Activated CD4-positive, alpha-beta memory T cell treated with anti-CD3 and anti-CD28 coated beads for 36 hours (primary cell): Measurements from ENCODE around the gene CBARP. TPM values are rescaled to one million over a fixed set of nuclear protein-coding genes. Genes with fewer than 3 reads are reported as not detected.

ENCODE experiments used
- CTCF ChIA-PET: fragments of 350-600 bp; sonication (Branson Sonifier 250); formaldehyde crosslinking; loops from one replicate; lab custom pipeline; 2021; ENCODE audit warnings: antibody characterized with exemption, inconsistent platforms; lab: Charles Lee
- POLR2A ChIA-PET: fragments of 350-600 bp; sonication (Branson Sonifier 250); formaldehyde crosslinking; loops from one replicate; lab custom pipeline; 2021; ENCODE audit warnings: antibody characterized with exemption; lab: Charles Lee
- DNase-seq: peaks from one replicate; pipeline ENCODE4 v3.0.0-alpha.2; 2020
- H3K27ac Mint-ChIP-seq: one replicate; pipeline ENCODE4 v1.8.0; 2021; ENCODE audit warnings: mixed read lengths
- H3K27me3 Mint-ChIP-seq: one replicate; pipeline ENCODE4 v1.8.0; 2021; ENCODE audit warnings: mixed read lengths
- H3K36me3 Mint-ChIP-seq: one replicate; pipeline ENCODE4 v1.8.0; 2021; ENCODE audit warnings: mixed read lengths
- H3K4me1 Mint-ChIP-seq: one replicate; pipeline ENCODE4 v1.8.0; 2021; ENCODE audit warnings: low read depth, mixed read lengths
- H3K4me3 Mint-ChIP-seq: one replicate; pipeline ENCODE4 v1.8.0; 2021; ENCODE audit warnings: mild to moderate bottlenecking, mixed read lengths
- H3K9me3 Mint-ChIP-seq: one replicate; pipeline ENCODE4 v1.8.0; 2021; ENCODE audit warnings: mixed read lengths
- intact Hi-C: fragments of 100-400 bp; cut with micrococcal nuclease; formaldehyde crosslinking; loops from one replicate; pipeline ENCODE4 v1.15.1; 2023
- total RNA-seq, 2 experiments: library from RNA; stranded (reverse); gene quantifications; one replicate each; pipeline ENCODE4 v1.2.3, GENCODE V29; 2021

Gene CBARP
- total RNA-seq, 2 experiments from 2014 or later: 1.3 to 2.1 TPM

DNA sequence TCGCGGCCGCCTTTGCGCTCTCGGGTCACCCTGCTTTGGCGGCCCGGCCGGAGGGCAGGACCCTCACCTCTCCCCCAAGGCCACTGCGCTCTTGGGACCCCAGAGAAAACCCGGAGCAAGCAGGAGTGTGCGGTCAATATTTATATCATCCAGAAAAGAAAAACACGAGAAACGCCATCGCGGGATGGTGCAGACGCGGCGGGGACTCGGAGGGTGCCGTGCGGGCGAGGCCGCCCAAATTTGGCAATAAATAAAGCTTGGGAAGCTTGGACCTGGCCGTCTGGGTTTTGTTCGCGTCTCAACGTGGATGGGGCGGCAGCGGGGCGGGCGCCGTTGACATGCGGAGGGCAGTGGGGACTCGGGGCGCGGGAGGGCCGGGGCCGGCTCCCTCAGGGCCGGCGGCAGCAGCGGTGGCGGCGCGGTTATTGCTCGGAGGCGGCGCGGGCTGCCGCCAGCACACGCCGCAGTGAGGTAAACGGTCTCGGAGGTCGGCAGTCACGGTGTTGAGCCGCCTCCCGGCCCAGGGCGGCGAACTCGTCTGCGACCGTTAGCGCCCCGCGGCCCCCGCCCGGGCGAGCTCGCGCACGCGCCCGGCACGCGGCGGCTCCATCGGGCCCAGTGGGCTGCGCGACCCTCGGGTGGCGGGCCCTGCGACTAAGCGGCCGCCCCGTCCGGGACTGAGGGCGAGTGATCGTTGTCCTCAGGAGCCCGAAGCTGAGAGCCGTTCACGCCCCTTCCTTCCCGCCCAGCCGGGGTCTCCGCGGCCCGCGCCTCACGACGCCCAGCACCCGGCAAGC is 9.4 kb downstream of the CBARP start:
- H3K27ac Mint-ChIP-seq: no peak overlapping the region
- CTCF ChIA-PET: no interaction called here
- POLR2A ChIA-PET: no interaction called here
- H3K27me3 Mint-ChIP-seq: no peaks in the 10 kb centered on the region
- intact Hi-C loops: no loop called here
- H3K4me1 Mint-ChIP-seq: no peaks in the 10 kb centered on the region
- no peak overlapping the region for H3K4me3 Mint-ChIP-seq
- DNase-seq: no peak
- H3K36me3 Mint-ChIP-seq: peaks cover 7% of the 10 kb centered on the region
- no peaks in the 10 kb centered on the region for H3K9me3 Mint-ChIP-seq

- no peaks in the 10 kb centered on the region for H3K4me1 Mint-ChIP-seq
- H3K36me3 Mint-ChIP-seq: peaks cover 7% of the 10 kb centered on the region
- DNase-seq: no peak
- no peaks in the 10 kb centered on the region for H3K9me3 Mint-ChIP-seq
- ChIA-PET CTCF (no interaction called here), POLR2A (no interaction called here)
- intact Hi-C loops: no loop called here
- H3K27me3 Mint-ChIP-seq: no peaks in the 10 kb centered on the region
- H3K27ac Mint-ChIP-seq: no peak overlapping the region
- no peak overlapping the region for H3K4me3 Mint-ChIP-seq
Observed at GRCh38 chr19:1227304-1228054, 10.3 kb downstream of the CBARP start.

DNA sequence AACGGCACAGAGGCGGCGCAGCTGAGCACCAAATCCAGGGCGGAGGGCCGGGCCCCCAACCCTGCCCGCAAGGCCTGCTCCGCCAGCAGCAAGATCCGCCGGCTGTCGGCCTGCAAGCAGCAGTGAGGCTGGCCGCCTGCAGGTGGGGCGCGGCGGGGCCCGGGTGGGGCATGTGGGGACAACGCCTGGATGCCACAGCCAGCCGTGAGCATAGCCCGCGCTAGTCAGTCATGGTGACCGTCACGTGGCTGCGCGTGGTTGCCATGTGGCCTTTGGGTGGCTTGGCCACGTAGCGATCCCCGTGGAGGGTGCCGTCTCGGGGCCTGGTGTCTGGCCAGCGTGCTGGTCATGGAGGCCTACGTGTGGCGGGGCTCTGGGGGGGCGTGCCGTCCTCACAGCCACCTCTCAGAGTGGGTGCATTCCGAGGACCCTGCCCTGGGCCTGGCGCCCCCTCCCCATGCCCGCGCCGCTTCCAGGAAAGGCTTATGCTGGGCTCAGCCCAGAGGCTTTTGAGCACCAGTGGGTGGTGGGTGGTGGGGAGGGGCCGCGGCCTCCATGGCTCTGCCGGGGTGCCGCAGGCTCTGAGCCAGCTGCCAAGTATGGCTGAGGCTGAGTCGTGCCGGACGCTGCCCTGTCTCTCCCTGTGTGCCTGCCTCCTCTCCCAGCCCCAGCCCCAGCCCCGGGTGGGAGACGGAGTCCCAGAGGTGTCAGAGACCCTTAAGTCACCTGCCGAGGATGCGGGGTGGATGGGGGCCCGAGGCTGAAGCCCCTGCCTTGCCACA is 11.1 kb downstream of the CBARP start:
- H3K36me3 Mint-ChIP-seq: peaks cover 7% of the 10 kb centered on the region
- H3K4me1 Mint-ChIP-seq: no peaks in the 10 kb centered on the region
- H3K27me3 Mint-ChIP-seq: no peaks in the 10 kb centered on the region
- no peak overlapping the region for H3K4me3 Mint-ChIP-seq
- H3K9me3 Mint-ChIP-seq: no peaks in the 10 kb centered on the region
- ChIA-PET POLR2A (no interaction called here), CTCF (no interaction called here)
- no peak for DNase-seq
- intact Hi-C loops: no loop called here
- no peak overlapping the region for H3K27ac Mint-ChIP-seq

DNA sequence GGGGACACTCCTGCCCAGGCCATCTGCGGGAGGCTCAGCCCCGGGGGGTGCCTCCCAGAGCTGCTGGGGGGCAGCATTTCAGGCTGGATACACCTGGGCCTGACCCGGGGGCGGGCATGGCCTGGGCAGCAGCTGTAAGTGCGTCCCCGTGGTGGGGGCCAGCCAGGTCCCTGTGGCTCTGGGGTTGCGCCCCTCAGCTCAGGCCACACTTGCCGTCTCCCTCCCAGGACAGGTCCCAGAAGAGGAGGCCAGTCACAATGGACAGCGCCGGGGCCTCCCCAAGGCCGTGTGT is 11.6 kb downstream of the CBARP start:
- intact Hi-C loops: no loop called here
- H3K4me1 Mint-ChIP-seq: no peaks in the 10 kb centered on the region
- no peak overlapping the region for H3K4me3 Mint-ChIP-seq
- DNase-seq: no peak
- CTCF ChIA-PET: interaction anchor here (1.1 kb wide), 1 partner anchor 113 kb away, joined by 3 read pairs; no protein-coding TSS in a partner anchor
- no peaks in the 10 kb centered on the region for H3K9me3 Mint-ChIP-seq
- POLR2A ChIA-PET: no interaction called here
- H3K36me3 Mint-ChIP-seq: peaks cover 7% of the 10 kb centered on the region
- H3K27ac Mint-ChIP-seq: no peak overlapping the region
- no peaks in the 10 kb centered on the region for H3K27me3 Mint-ChIP-seq

DNA sequence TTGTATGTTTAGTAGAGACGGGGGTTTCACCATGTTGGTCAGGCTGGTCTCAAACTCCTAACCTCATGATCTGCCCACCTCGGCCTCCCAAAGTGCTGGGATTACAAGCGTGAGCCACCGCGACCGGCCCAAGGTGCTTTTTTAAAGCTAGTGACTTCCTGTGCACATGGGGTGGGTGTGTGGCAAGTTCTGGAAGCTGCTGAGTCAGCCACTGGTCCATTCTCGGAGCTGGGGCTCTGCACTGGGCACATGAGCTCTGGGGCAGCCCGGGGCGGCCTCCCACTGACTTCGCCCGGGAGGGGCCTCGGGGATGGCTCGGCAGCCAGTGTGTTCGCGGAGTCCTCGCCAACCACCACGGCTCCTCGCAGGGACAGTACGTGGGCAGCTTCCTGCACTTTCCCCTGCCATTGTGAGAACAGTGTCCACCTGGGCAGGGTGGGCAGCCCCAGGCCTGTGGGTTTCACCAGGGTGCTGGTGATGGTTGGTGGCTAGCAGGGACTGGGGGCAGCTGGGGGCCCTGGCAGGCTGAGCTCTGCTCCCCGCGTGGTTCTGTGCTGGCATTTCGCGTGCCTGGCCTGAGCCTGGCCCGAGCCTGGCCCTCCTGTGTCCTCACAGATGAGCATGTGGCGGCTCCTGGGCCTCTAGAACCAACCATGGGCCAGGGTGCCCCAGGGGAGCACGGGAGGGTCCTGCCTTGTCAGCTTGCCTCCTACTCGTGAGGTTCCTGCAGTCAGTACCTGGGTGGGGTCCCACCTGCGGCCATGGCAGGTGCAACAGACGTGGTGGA is 12.2 kb downstream of the CBARP start:
- Mint-ChIP-seq H3K27ac (no peak overlapping the region), H3K4me3 (no peak overlapping the region), H3K27me3 (no peaks in the 10 kb centered on the region), H3K9me3 (no peaks in the 10 kb centered on the region), H3K4me1 (no peaks in the 10 kb centered on the region), H3K36me3 (peaks cover 7% of the 10 kb centered on the region)
- DNase-seq: no peak
- ChIA-PET POLR2A (no interaction called here), CTCF (interaction anchor here (0.7 to 1.1 kb wide), 4 partner anchors 11 to 161 kb away, joined by 3 to 4 read pairs (median 3); no protein-coding TSS in a partner anchor)
- intact Hi-C loops: no loop called here

GRCh38 chr19:1224847-1225246 is 13.0 kb downstream of the CBARP start:
- no peak for DNase-seq
- no peak overlapping the region for H3K27ac Mint-ChIP-seq
- H3K4me3 Mint-ChIP-seq: no peak overlapping the region
- intact Hi-C loops: no loop called here
- H3K4me1 Mint-ChIP-seq: no peaks in the 10 kb centered on the region
- H3K27me3 Mint-ChIP-seq: no peaks in the 10 kb centered on the region
- POLR2A ChIA-PET: no interaction called here
- H3K36me3 Mint-ChIP-seq: peaks cover 7% of the 10 kb centered on the region
- CTCF ChIA-PET: interaction anchor here (0.7 to 1.1 kb wide), 4 partner anchors 10 to 160 kb away, joined by 3 to 4 read pairs (median 3); no protein-coding TSS in a partner anchor
- H3K9me3 Mint-ChIP-seq: no peaks in the 10 kb centered on the region

DNA sequence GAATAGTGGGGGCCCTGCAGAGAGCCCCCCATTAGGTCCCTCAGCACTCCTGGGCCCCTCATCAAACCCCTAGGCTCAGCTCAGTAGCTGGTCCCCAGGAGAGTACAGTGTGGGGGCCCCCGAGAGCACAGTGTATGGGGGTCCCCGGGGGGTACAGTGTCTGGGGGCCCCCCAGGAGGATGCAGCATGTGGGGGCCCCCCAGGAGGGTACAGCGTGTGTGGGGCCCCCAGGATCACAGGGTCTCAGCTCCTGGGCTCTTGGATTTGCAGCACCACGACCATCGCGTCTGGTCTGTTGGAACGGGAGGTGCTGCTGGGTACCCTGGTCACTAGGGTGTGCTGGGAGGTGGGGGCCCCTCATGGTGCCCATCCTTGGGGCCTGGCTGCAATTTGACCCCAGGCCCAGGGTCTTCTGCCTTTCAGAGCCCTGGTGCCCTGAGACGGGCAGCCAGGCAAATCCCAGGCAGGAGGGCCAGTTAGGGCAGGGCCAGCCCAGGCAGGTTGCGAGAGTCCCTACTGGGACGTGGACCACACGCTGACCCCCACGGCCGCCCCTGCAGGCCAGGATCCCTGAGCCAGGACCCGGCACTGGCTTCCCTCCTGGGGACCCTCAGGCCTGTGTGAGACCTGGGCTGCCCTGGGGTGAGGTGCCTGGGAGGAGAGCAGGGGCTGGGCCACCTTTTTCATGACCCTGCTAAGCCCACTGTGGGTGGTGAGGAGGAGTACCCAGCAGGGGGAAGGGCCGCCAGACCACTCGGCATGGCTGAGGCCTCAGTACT is 13.6 kb downstream of the CBARP start:
- Mint-ChIP-seq H3K27me3 (no peaks in the 10 kb centered on the region), H3K27ac (no peak overlapping the region), H3K4me3 (no peak overlapping the region), H3K9me3 (no peaks in the 10 kb centered on the region), H3K36me3 (peaks cover 7% of the 10 kb centered on the region), H3K4me1 (no peaks in the 10 kb centered on the region)
- ChIA-PET POLR2A (no interaction called here), CTCF (interaction anchor here (1.2 kb wide), 1 partner anchor 14 kb away, joined by 4 read pairs; no protein-coding TSS in a partner anchor)
- intact Hi-C loops: no loop called here
- DNase-seq: no peak

DNA sequence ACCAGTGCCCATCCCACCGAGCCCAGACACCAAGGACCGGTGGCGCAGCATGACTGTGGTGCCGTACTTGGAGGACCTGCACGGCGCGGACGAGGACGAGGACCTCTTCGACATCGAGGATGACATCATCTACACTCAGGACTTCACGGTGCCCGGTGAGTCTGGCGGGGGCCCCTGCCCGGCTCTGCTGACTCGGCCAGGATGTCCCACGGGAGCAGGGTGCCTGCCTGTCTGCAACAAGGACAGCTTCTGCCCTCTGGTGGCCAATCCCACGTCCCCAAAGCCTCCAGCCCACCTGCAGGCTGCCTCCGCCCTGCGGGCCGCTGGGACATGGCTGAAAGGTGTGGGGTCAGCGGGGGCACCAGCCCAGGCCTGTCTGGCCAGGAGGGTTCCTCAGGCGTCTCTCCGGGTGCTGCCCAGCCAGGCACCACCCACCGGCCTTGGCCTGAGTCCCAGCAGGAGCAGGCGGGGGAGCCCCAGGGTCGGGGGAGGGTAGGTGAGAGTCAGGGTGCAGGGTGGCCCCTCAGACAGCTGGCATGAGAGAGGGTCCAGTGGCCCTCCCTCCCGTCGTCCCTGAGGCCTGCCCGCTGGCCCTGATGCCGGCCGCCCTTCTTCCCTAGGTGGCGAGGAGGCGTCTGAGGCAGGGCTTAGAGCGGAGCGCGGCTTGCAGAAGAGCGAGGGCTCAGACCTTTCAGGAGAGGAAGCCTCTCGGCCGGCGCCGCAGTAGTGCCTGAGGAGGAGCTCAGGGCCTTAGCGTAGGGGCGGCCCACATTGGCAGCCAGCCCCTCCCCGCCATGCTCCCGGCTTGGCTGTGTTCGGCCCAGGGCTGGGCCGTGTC is 14.6 kb downstream of the CBARP start:
- Mint-ChIP-seq H3K4me1 (no peaks in the 10 kb centered on the region), H3K9me3 (no peaks in the 10 kb centered on the region), H3K27me3 (no peaks in the 10 kb centered on the region), H3K27ac (no peak overlapping the region), H3K36me3 (peaks cover 6% of the 10 kb centered on the region), H3K4me3 (no peak overlapping the region)
- intact Hi-C loops: no loop called here
- CTCF ChIA-PET: interaction anchor here (0.6 to 1.2 kb wide), 4 partner anchors 12 to 124 kb away, joined by 3 to 4 read pairs (median 4); no protein-coding TSS in a partner anchor
- POLR2A ChIA-PET: no interaction called here
- DNase-seq: peak; percentile 51

GRCh38 chr19:1222394-1222793 is 15.4 kb downstream of the CBARP start:
- intact Hi-C loops: no loop called here
- no peak overlapping the region for H3K27ac Mint-ChIP-seq
- no peaks in the 10 kb centered on the region for H3K9me3 Mint-ChIP-seq
- H3K36me3 Mint-ChIP-seq: peaks cover 2% of the 10 kb centered on the region
- H3K4me1 Mint-ChIP-seq: no peaks in the 10 kb centered on the region
- ChIA-PET CTCF (interaction anchor here (0.6 to 1.5 kb wide), 4 partner anchors 11 to 123 kb away, joined by 3 to 4 read pairs (median 4); no protein-coding TSS in a partner anchor), POLR2A (no interaction called here)
- no peak overlapping the region for H3K4me3 Mint-ChIP-seq
- DNase-seq: no peak
- H3K27me3 Mint-ChIP-seq: no peaks in the 10 kb centered on the region

DNA sequence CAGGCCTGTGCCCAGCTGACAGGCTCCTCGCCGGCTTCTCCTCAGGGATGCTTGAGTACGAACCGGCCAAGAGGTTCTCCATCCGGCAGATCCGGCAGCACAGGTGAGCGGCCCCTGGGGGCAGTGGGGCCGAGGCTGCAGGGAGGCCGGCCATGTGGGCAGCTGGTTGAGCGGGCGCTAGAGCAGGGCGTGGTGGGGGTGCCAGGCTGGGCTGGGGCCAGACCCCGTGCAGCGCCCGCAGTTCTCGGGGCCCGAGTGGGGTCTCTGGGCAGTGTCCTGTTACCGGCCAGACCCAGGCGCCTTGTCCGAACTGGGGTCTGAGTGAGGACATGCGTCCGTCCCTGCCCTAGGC is 15.9 kb downstream of the CBARP start:
- H3K9me3 Mint-ChIP-seq: no peaks in the 10 kb centered on the region
- no peak overlapping the region for H3K27ac Mint-ChIP-seq
- ChIA-PET CTCF (interaction anchor here (1.1 to 1.5 kb wide), 2 partner anchors 21 to 23 kb away, joined by 4 read pairs; no protein-coding TSS in a partner anchor), POLR2A (no interaction called here)
- no peaks in the 10 kb centered on the region for H3K4me1 Mint-ChIP-seq
- intact Hi-C loops: no loop called here
- DNase-seq: no peak
- H3K27me3 Mint-ChIP-seq: no peaks in the 10 kb centered on the region
- no peaks in the 10 kb centered on the region for H3K36me3 Mint-ChIP-seq
- H3K4me3 Mint-ChIP-seq: no peak overlapping the region
